ENCODE data around the gene FAM43A. TPM values are rescaled to one million over a fixed set of nuclear protein-coding genes. Genes with fewer than 3 reads are reported as not detected.
A peak's percentile ranks its signal among the peaks of the same experiment; 100 is the strongest.

FAM43A gene
- total and polyA plus RNA-seq, 2 of the 8 experiments (the other 6 are each of a cell fraction or from before 2014, with no cell fraction given): 2.3 to 2.6 TPM

DNA sequence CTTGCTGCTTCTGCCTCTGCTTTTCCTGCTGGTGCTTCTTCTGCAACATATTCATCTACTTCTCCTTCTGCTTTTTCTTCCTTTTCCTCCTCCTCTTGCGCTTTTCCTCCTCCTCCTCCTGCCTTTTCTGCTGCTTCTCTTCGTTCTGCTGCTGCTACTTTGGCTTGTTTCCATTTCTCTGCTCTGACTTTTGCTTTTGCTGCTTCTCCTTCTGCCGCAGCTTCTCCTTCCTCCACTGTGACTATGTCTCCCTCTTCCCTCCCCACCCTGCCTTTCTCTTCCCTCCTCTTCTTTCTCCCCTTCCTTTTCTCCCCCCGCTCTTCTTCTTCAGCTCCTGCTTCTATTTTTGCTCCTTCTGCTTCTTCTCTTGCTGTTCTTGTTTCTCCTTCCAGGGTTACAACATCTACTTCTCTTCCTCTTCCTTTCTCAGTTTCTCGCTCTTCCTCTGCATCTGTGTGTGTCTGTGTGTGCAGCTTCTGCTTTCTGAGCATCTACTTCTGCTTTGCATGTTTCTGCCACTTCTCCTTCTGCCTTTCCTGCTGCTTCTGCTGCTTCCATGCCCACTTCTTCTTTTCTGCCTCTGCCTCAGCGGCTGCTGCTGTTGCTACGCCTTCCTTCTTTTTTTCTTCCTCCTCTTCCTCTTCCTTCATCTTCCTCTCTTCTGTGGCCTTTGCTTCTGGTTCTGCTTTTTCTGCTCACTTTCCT is 51.4 kb downstream of the FAM43A start:
- TF ChIP-seq EZH2 (IDR thresholded peaks at IDR 0.05; ENCODE audit: low read depth, low read length, severe bottlenecking): no peak
- H4K20me1 ChIP-seq (replicated peaks in 1 of 2; ENCODE audit: control insufficient read depth in 1 of 2, insufficient read depth in 2 of 2, low read length in 2 of 2): no peaks in the 10 kb centered on the region
- H2BK12ac ChIP-seq (ENCODE audit: low read depth, low read length): no peak overlapping the region
- peak overlapping the region; percentile 92; the same call in 1 of the 2 replicates for H2BK15ac ChIP-seq (ENCODE audit: low read length)
- H3K23me2 ChIP-seq (ENCODE audit: low read depth, low read length): no peaks in the 10 kb centered on the region
- H4K91ac ChIP-seq (replicated peaks; ENCODE audit: insufficient read length, low read length): no peak overlapping the region
- H2BK20ac ChIP-seq (ENCODE audit: low read length): no peak overlapping the region
- no peak overlapping the region for H3K27ac ChIP-seq (ENCODE audit: low read depth, low read length)
- H3K18ac ChIP-seq (ENCODE audit: extremely low read depth, low read length): no peak overlapping the region
- POLR2A ChIA-PET (ENCODE audit: partially characterized antibody): interaction anchor here (1.1 kb wide), 2 partner anchors 51 to 143 kb away, joined by 3 read pairs; partner anchors contain the start of gene FAM43A
- no peak overlapping the region for H3K56ac ChIP-seq (replicated peaks; ENCODE audit: insufficient read length, low read depth, low read length)
- H3K4ac ChIP-seq (replicated peaks; ENCODE audit: insufficient read length, low read depth, low read length): no peak overlapping the region
- H3K9me3 ChIP-seq (ENCODE audit: insufficient read depth in 2 of 2, low read depth in 1 of 2, low read length in 1 of 2): no peaks in the 10 kb centered on the region
- H3K4me1 ChIP-seq (replicated peaks in 1 of 4; ENCODE audit: control insufficient read depth in 3 of 4, insufficient read depth in 4 of 4, low read length in 3 of 4): peaks cover 0 to 7% (median 2%) of the 10 kb centered on the region in 4 experiments; a peak in 4 of 7 replicates
- H2AFZ ChIP-seq (ENCODE audit: low read length): no peak overlapping the region
- no peak overlapping the region for H3K23ac ChIP-seq (ENCODE audit: insufficient read length)
- CTCF ChIA-PET (ENCODE audit: partially characterized antibody): interaction anchor here (1.6 kb wide), 1 partner anchor 11 kb away, joined by 4 read pairs; no protein-coding TSS in a partner anchor
- no peak overlapping the region for H3K4me3 ChIP-seq (ENCODE audit: extremely low read depth in 1 of 4, insufficient read depth in 2 of 4, low read depth in 3 of 4, low read length in 4 of 4)
- H3K9ac ChIP-seq (replicated peaks in 1 of 4; ENCODE audit: extremely low read depth in 1 of 4, low read depth in 3 of 4, low read length in 3 of 4): no peak overlapping the region
- no peak overlapping the region for H2BK120ac ChIP-seq (replicated peaks; ENCODE audit: low read depth, low read length)
- no peak overlapping the region for H3K14ac ChIP-seq (ENCODE audit: insufficient read length)
- DNase-seq (ENCODE audit: low read depth in 1 of 2, low spot score in 2 of 2) (no peak), FAIRE-seq (no peak)
- H3K36me3 ChIP-seq (ENCODE audit: control insufficient read depth in 2 of 4, insufficient read depth in 4 of 4, low read length in 3 of 4): no peaks in the 10 kb centered on the region
- H3K79me2 ChIP-seq (ENCODE audit: control insufficient read depth in 1 of 2, insufficient read depth in 2 of 2, low read length in 2 of 2): no peaks in the 10 kb centered on the region
- no peak overlapping the region for H3K4me2 ChIP-seq (ENCODE audit: insufficient read depth in 1 of 2, low read depth in 2 of 2, low read length in 2 of 2)
- H4K8ac ChIP-seq (ENCODE audit: extremely low read depth, insufficient read depth, low read length): no peak overlapping the region
- H3K79me1 ChIP-seq (ENCODE audit: low read depth, low read length): no peaks in the 10 kb centered on the region
- 90% methylated on average over 7 of the region's 7 CpGs; no CpG with 5 or more reads in 1 of the 2 experiments for WGBS, 2 experiments (ENCODE audit: extremely low coverage in 1 of 2, insufficient coverage in 1 of 2, insufficient read length in 1 of 2, insufficient replicate concordance in 2 of 2, low coverage in 1 of 2, low lambda C conversion rate in 2 of 2, missing lambda C conversion rate in 1 of 2)
- peaks cover 0 to 8% (median 0%) of the 10 kb centered on the region in 4 experiments; a peak in 1 of 7 replicates for H3K27me3 ChIP-seq (replicated peaks in 1 of 4; ENCODE audit: control insufficient read depth in 3 of 4, extremely low read depth in 1 of 4, insufficient read depth in 3 of 4, low read length in 3 of 4)
- H2AK5ac ChIP-seq (ENCODE audit: low read depth, low read length): 0 out of 2 replicates have a peak overlapping the region, but pooled peaks have one; percentile 24
- H4K5ac ChIP-seq (ENCODE audit: insufficient read length, low read depth, low read length): no peak overlapping the region
- H2BK5ac ChIP-seq (ENCODE audit: low read depth, low read length): no peak overlapping the region

Small RNA genes within 50 kb of the gene (small RNA-seq; reads per million reads assigned to genes)
- not detected for gene AC046143.2 (ENCODE audit: insufficient read depth)

Other genes starting within 250 kb of the FAM43A start
- 84.2 and 92.2 TPM in 2 replicates for gene ATP13A3, start 198.9 kb upstream of the FAM43A start, total RNA-seq (2021; fragmentation: NEBNext Ultra II Directional; extraction: Animal tissue kit (Norgen Biotek cat#: 25700))
- 12.5 and 18.6 TPM in 2 replicates for gene ATP13A3, start 198.9 kb upstream of the FAM43A start, polyA plus RNA-seq (2011; rRNA removed)
- gene TMEM44, start 52.5 kb upstream of the FAM43A start, total RNA-seq (2021; fragmentation: NEBNext Ultra II Directional; extraction: Animal tissue kit (Norgen Biotek cat#: 25700)): 15.4 and 16.7 TPM in 2 replicates
- gene TMEM44, start 52.5 kb upstream of the FAM43A start, polyA plus RNA-seq (2011; rRNA removed): 14.0 and 14.8 TPM in 2 replicates
- 47.6 and 49.9 TPM in 2 replicates for gene LSG1, start 13.7 kb upstream of the FAM43A start, total RNA-seq (2021; fragmentation: NEBNext Ultra II Directional; extraction: Animal tissue kit (Norgen Biotek cat#: 25700))
- 17.8 and 23.7 TPM in 2 replicates for gene LSG1, start 13.7 kb upstream of the FAM43A start, polyA plus RNA-seq (2011; rRNA removed)